ENCODE data around the gene BRD4. TPM values are rescaled to one million over a fixed set of nuclear protein-coding genes. Genes with fewer than 3 reads are reported as not detected.

BRD4 gene
- polyA plus RNA-seq, 12 donors, result 32.9 to 69.3 (median 37.9) TPM; not detected in 1

DNA sequence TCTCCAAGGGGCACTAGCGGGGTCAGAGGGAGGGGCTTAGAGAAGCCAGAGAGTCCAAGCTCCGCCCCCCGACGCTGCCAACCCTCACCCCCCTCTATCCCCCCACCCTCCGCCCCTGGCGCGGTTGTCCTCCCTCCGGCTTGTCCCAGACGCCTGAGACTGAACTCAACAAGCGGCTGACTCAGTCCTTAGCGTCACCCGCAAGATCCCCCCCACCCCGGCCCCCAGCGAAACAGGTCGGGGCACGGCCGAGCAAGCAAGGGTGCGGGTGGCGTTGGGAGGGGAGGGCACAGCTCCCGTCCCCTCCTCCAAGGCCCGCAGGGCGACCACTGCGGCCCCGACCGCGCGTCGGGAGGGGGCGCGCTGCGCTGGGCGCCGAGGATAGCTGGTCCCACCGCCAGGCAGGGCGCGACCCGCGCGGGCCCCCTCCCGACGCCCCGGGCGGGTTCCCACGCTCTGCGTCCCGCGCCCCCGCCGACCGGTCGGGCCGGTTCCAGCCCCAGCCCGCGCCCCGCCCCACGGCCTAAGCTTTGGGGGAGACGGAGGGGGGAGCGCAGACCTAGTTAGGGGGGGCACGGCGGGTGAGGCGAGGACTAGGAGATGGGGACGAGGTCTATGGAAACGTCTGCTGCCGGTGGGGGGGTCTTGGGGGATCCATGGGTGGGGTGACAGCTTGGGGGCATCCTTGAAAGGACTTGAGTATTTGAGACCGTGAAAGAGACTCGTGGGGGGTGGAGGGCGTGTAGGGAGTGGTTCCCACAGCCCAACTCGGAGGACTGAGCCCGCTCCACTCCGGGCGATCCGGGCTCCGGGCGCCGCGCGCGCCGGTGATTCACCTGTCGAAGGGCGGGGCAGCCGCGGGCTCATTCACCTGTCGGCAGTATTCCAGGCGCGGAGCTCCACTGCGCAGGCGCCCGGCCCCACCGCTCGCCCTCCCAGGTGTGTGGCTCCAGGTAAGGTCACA is 136.7 kb downstream of the BRD4 start:
- DNase-seq, result no peak

DNA sequence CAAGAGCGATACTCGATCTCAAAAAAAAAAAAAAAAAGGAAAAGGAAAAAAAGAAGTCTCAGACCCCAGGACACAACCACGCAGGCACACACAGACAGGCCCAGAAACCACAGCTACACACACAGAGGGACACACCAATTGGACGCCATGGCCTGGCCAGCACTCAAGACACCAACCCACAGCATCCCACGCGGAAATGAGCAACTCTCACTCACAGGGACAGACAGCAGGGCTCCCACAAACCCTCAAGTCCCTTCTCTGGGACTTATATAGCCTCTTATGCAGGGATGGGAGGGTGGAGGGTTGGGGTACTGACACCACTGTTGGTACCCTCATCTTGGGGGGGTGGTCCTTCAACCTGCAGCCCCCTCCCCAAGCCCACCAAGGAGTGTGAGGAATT is 137.4 kb downstream of the BRD4 start:
- DNase-seq, result no peak

DNA sequence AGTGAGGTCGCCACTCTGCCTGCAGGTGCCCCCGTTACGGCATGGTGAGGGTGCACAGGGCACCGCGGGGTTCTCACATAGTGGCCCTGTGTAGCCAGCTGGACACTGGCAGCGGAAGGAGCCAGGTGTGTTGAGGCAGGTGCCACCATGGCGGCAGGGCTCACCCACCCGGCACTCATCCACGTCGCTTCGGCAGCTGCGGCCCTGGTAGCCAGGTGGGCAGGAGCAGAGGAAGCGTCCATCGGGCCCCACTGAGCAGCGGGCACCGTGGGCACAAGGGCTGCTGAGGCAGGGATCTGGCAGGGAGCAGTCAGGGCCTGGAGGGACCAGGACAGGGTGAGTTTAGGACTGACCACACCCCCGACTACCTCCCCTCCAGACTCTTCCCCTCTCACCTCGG is 140.4 kb downstream of the BRD4 start:
- no peak for DNase-seq

DNA sequence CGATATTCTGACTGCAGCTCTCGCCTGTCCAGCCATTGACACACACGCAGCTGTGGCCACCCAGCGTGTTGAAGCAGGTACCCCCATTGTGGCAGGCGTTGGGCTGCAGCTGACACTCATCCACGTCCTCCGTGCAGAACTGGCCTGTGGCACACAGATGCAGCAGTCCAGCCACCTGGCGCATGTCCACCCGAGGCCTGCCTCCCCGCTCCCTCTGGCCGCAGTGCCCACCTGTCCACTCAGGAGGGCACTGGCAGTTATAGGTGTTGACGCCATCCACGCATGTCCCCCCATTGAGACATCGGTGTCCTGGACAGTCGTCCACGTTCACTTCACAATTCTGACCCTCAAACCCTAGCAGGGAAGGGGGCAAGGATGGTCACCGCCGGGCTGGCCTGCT is 140.8 kb downstream of the BRD4 start:
- DNase-seq, result no peak

DNA sequence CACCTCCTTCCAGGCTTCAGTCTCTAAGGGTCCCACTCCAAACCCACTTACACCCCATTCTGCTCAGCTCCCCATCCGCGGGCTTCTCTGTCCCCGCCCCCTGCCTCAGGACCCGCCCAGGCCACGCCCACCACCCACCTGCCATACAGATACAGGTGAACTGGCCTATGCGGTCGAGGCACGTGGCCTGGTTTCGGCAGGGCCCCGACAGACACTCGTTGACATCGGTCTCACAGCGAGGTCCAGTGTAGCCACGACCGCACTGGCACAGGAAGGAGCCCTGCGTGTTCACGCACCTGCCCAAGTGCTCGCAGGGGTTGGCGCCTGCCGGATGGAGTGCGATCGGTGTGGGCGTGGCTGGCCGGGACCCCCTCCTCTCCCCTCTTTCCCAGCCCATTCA is 143.5 kb downstream of the BRD4 start:
- DNase-seq, result no peak

DNA sequence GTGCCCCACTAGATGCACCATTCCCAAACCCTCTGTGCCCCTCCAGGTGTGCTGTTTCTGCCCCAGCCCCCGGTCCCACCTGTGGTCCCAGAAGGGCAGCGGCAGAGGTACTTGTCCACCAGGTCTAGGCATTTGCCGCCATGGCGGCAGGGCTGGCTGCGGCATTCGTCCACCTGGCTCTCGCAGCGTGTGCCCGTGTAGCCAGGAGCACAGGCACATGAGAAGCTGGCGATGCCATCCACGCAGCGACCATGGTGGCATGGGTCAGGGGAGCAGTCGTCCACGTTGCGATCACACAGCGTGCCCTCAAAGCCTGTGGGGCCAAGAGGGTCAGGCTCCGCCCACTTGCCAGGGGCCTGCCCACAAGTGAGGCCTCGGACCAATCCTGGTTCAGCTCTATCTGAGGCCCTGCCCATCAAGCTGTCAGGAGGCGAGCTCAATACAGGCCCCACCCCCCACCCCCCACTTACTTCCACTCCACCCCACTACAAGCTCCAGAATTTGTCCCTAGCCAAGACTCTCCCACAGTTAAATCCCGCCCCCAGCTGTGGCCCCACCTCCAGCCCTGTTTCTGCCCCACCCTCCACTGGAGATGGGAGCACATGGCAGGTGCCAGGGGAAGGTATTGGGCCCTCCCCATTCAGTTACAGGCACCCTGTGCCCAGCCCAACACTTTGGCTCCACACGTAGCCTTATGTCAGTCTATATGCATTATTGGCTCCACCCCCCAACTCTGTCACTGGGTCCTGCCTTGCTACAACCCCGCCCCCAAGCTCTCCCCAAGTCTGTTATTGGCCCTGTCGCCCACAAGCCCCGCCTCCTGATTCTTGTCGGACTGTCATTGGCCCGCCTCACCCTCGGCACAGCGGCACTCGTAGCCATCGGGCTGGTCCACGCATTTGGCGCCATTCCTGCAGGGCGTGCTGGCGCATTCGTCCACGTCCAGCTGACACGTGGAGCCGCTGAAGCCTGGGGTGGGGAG is 145.0 kb downstream of the BRD4 start:
- no peak for DNase-seq

Other genes with a start within 250 kb of the BRD4 start
- gene SYDE1, start 225.1 kb downstream of the BRD4 start, polyA plus RNA-seq (ENCODE audit: insufficient read length in 12 of 12), result 10 to 100 TPM in 10 of 12 donors, 1 to 10 TPM in 1, not detected in 1; 8.1 to 29.4 (median 15.8) TPM
- gene NOTCH3, start 131.5 kb downstream of the BRD4 start, polyA plus RNA-seq (ENCODE audit: insufficient read length in 12 of 12), result 100 to 1,000 TPM; 102 to 178 (median 124) TPM
- gene EPHX3, start 100.1 kb downstream of the BRD4 start, polyA plus RNA-seq (ENCODE audit: insufficient read length in 12 of 12), result 1 to 10 TPM in 2 of 12 donors, under 1 TPM in 8, not detected in 2; 0.28 to 6.5 (median 0.51) TPM
- 10 to 100 TPM in 11 of 12 donors, not detected in 1; 15.6 to 29.7 (median 20.1) TPM for gene AKAP8, start 47.2 kb upstream of the BRD4 start, polyA plus RNA-seq (ENCODE audit: insufficient read length in 12 of 12)
- gene AKAP8L, start 86.4 kb upstream of the BRD4 start, polyA plus RNA-seq (ENCODE audit: insufficient read length in 12 of 12), result 10 to 100 TPM in 11 of 12 donors, not detected in 1; 51.0 to 97.8 (median 76.5) TPM
- gene WIZ, start 117.4 kb upstream of the BRD4 start, polyA plus RNA-seq (ENCODE audit: insufficient read length in 12 of 12), result 10 to 100 TPM in 11 of 12 donors, not detected in 1; 20.6 to 41.1 (median 25.5) TPM
- gene RASAL3, start 132.0 kb upstream of the BRD4 start, polyA plus RNA-seq (ENCODE audit: insufficient read length in 12 of 12), result 1 to 10 TPM in 7 of 12 donors, under 1 TPM in 4, not detected in 1; 0.66 to 4.9 (median 1.0) TPM
- gene PGLYRP2, start 147.0 kb upstream of the BRD4 start, polyA plus RNA-seq (ENCODE audit: insufficient read length in 12 of 12), result under 1 TPM in 1 of 12 donors, not detected in 11; 0.26 TPM
- gene CYP4F22, start 176.0 kb upstream of the BRD4 start, polyA plus RNA-seq (ENCODE audit: insufficient read length in 12 of 12), result 1 to 10 TPM in 2 of 12 donors, under 1 TPM in 1, not detected in 9; 0.32 to 1.8 (median 1.5) TPM

Data from muscle of arm (tissue), 12 donors.